CD4-positive, alpha-beta T cell treated with Interleukin-21 for 1 hour (primary cell): ENCODE measurements around the gene CDC45.

Source experiments
- DNase-seq: peaks from one replicate; pipeline ENCODE4 v3.0.0-alpha.2; 2020

Gene CDC45

DNA sequence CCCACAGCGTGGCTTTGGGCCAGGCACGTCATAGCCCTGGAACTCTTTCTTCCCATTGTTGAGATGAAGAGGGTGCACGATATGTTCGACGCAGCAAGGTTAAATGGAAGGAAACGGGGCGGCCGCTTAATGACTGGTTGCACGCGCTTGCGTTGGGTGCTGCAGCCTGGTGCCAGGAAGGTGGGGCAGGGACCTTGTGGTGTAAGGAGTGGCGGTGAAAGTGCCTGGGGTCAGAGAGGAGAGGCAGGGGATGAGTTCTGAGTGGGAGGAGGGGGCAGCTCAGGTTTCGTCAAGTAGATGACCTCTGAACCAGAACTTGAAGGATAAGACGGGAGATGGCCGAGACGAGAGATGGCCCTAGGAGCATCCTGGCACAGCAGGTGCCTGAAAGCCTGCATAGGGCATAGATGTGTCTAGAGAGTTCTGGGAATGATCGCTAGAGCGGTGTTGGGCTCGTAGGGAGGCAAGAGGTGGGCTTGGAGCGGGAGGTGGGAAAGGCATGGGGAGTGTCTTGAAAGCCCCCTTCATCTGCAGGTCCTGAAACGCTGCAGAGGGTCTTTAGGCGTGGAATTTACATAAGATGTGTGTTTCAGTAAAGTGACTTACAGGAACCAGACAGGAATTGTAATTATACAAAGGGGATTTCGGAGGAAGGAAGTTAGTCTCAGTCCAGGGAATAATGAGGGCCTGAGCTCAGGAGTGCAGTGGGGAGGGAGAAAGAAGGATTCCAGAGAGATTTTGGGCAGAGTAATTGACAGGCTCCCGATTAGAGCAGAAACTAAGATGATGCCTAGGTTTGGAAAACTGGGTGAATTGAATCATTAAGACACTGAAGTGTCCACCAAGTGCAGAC is 87.7 kb downstream of the CDC45 start:
- DNase-seq, result no peak

DNA sequence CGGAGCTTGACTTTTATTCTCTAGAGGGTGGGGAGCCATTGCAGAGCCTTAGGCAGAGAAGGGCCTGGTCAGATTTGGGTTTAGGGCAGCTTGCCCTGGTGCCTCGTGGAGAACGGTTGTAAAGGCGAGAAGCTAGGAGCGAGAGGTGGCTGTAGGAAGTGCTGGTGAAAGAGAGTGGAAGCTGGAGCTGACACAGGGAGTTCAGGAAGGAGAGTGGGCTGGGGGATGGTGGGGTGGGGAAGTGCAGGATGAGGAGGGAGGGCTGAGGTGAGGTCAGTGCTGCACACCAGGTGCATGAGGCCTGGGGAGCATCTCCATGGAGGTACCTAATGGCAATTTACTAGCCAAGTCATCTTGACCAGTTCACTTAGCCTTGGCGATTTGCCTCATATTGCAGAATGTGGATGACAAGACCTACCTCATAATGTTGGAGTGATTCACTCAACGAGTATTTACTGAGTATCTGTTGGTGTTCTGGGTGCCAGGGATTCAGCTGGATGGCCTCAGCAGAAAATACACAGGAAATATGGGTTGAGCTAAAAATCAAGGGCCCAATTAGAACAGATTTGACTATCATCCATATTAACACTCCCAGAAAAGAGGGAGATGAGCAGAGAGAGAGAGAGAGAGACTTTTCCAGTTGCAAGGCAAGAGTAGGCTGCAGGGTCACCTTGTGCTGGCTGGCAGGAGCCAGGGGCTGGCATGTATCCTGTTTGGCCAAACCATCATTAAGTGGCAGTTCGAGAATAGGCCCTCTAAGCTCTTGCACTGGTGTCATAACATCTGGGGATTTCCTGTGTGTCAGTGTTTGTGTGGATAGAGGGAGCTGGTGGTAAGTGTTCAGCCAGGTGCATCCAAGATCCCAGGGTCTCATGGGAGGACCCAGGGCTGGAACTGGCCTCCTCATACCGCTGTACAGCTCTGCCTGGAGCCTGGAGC is 88.9 kb downstream of the CDC45 start:
- no peak for DNase-seq

DNA sequence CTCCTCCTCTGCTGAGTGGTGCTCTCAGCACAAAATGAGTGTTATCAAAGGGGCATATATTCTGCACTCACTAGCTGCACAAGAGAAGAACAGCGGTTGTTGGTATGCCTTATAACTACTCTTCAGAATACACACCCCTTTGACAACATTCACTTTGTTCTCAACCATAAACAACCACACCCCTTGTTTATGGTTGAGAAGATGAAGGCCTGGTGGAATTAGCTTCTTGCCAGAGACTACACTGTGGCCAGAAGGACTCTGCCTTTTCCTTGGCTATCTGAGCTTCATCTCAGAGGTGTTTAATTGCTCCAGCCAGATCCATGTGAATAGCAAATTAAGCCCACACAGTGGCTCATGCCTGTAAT is 89.5 kb downstream of the CDC45 start:
- DNase-seq, result no peak

DNA sequence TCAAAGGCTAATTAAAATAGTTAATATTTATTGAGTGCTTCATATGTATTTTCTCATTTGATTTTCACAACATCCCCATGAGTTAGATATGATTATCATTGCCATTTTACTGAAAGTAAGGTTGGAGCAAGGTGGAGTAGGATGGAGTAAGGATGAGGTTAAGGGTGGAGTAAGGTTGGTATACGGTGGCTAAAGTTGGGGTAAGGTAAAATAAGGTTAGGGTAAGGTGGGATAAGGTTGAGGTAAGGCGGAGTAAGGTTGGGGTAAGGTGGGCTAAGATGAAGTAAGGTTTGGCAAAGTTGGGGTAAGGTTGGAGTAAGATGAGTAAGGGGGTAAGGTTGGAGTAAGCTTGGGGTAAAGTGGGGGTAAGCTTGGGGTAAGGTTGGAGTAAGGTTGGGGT is 90.3 kb downstream of the CDC45 start:
- no peak for DNase-seq
